Aorta (tissue), 5 donors: Measurements from ENCODE around the gene CFAP53. TPM values are rescaled to one million over a fixed set of nuclear protein-coding genes. Genes with fewer than 3 reads are reported as not detected.
"Not testable (repeated sequence)": the region's sequence is repeated elsewhere in the genome, so short reads cannot be mapped to it uniquely, and the experiment has no call there.

Experiments used
- ATAC-seq: fragments of 200-7000 bp; cut with Tn5 transposase; one replicate; pipeline ENCODE4 v1.9.1; 2022; ENCODE audit warnings: moderate library complexity; ENCODE audit not compliant: low FRiP score
- DNase-seq, 2 donors: peaks; one replicate each; pipeline ENCODE4 v3.0.0-alpha.2; 2020
- H3K27ac ChIP-seq, 2 donors: one replicate each; pipeline ENCODE4 v1.5.1; 2013; ENCODE audit warnings: low read length in 2 of 2, mild to moderate bottlenecking in 2 of 2, moderate library complexity in 2 of 2, control low read depth in 1 of 2, inconsistent platforms in 1 of 2, low read depth in 1 of 2
- H3K27me3 ChIP-seq, 2 donors: one replicate each; pipeline ENCODE4 v1.6.1; 2013; ENCODE audit warnings: control low read depth in 1 of 2, low read length in 1 of 2, mild to moderate bottlenecking in 1 of 2, moderate library complexity in 1 of 2; ENCODE audit not compliant: insufficient read depth in 2 of 2, control insufficient read depth in 1 of 2
- H3K36me3 ChIP-seq, 2 donors: one replicate each; pipeline ENCODE4 v1.6.1; 2013; ENCODE audit warnings: control low read depth in 1 of 2, low read length in 1 of 2, mild to moderate bottlenecking in 1 of 2; ENCODE audit not compliant: insufficient read depth in 2 of 2, control insufficient read depth in 1 of 2
- H3K4me1 ChIP-seq, 2 donors: one replicate each; pipeline ENCODE4 v1.6.1; 2013; ENCODE audit warnings: low read length in 2 of 2, control low read depth in 1 of 2, mild to moderate bottlenecking in 1 of 2, moderate library complexity in 1 of 2; ENCODE audit not compliant: insufficient read depth in 2 of 2, control insufficient read depth in 1 of 2
- H3K4me3 ChIP-seq, 2 donors: one replicate each; pipeline ENCODE4 v1.5.1; 2013; ENCODE audit warnings: low read length in 2 of 2, control low read depth in 1 of 2, mild to moderate bottlenecking in 1 of 2
- H3K9me3 ChIP-seq: one replicate; pipeline ENCODE4 v1.6.1; 2013; ENCODE audit warnings: mild to moderate bottlenecking, low read length; ENCODE audit not compliant: control insufficient read depth
- WGBS, 2 donors: extraction: QIAGEN DNeasy Blood & Tissue Kit; methylation state at CpG; one replicate each; pipeline ENCODE4 v1.1.7; 2013; 5-methylcytosine and 5-hydroxymethylcytosine counted together
- intact Hi-C, 2 donors: fragments of 100-400 bp; cut with DNase I; formaldehyde crosslinking; loops; one replicate each; pipeline versions ENCODE4 v1.14.2 to v1.15.0; 2022
- long read RNA-seq, 2 donors: library from polyadenylated mRNA; unstranded; transcript quantifications; one replicate each; pipeline ENCODE4 v2.0.0, GENCODE V29; 2020 to 2021
- polyA plus RNA-seq, 2 donors: library from polyadenylated mRNA; stranded (reverse); fragments of 200-250 nt; gene quantifications; one replicate each; pipeline ENCODE4 v1.2.3, GENCODE V29; 2013
- total RNA-seq, 2 donors: library from RNA; stranded (reverse); fragmentation: NEBNext Ultra II Directional; extraction: Animal tissue kit (Norgen Biotek cat#: 25700); gene quantifications; one replicate each; pipeline ENCODE4 v1.2.1, GENCODE V29; 2021
- donor health status: healthy with polysubstance abuse.
- donor health status: Bipolar disorder and iron deficiency.
- donor health status: DM: no; HTN: no; CAD: no.
- donor health status: DM: no; HTN: no; CAD: no.
- donor health status: DM: yes; HTN: yes; CAD: no.

CFAP53 gene
- total RNA-seq = under 1 TPM; 0.39 to 0.49 TPM
- under 1 TPM in 1 of 2 donors, not detected in 1; 0.61 TPM for polyA plus RNA-seq
- long read RNA-seq, donor 1 = 0 reads
- long read RNA-seq, donor 2, partial matches to known transcripts = 0 of 1 reads
- long read RNA-seq, donor 2, other reads (novel, unspliced or antisense) = 1 of 1 reads

GRCh38 chr18:50266248-50266704, at the start of gene CFAP53:
Gene CFAP53, minus strand, starts transcription at chr18:50266495. Its CDS starts 91 bp downstream, at chr18:50266404.
- peak; percentile 97 to 98 for DNase-seq
- peak; percentile 97 for ATAC-seq
- no peaks in the 10 kb centered on the region for H3K27me3 ChIP-seq
- WGBS, 2 donors = 0% methylated on average over 30 to 37 of the region's 37 CpGs
- H3K36me3 ChIP-seq = no peaks in the 10 kb centered on the region
- no peaks in the 10 kb centered on the region for H3K9me3 ChIP-seq
- intact Hi-C loops = loop anchor here in 1 of 2 donors (5.0 kb wide), 1 partner anchor 454 kb away; the partner anchor contains the start of gene ACAA2
- peak within 1 kb of the TSS; percentile 59 to 75 for H3K4me3 ChIP-seq
- H3K27ac ChIP-seq = no peak within 1 kb of the TSS
- H3K4me1 ChIP-seq = no peaks in the 10 kb centered on the region

GRCh38 chr18:50315100-50315871, 49.0 kb upstream of the CFAP53 start:
- no peak for DNase-seq
- intact Hi-C loops = no loop called here
- Histone ChIP-seq H3K4me1 (no peaks in the 10 kb centered on the region), H3K27ac (no peak overlapping the region), H3K9me3 (no peaks in the 10 kb centered on the region), H3K36me3 (no peaks in the 10 kb centered on the region), H3K27me3 (peaks cover 0 to 2% of the 10 kb centered on the region in 2 donors), H3K4me3 (no peak overlapping the region)
- no peak for ATAC-seq
- 47 to 55% methylated on average over 5 of the region's 5 CpGs for WGBS, 2 donors

- Histone ChIP-seq H3K9me3 (no peaks in the 10 kb centered on the region), H3K27ac (no peak overlapping the region), H3K27me3 (peaks cover 0 to 2% of the 10 kb centered on the region in 2 donors), H3K36me3 (no peaks in the 10 kb centered on the region), H3K4me3 (no peak overlapping the region), H3K4me1 (no peaks in the 10 kb centered on the region)
- DNase-seq = no peak
- intact Hi-C loops = no loop called here
- 37 to 44% methylated on average over 2 of the region's 2 CpGs for WGBS, 2 donors
- no peak for ATAC-seq
Measured at GRCh38 chr18:50313873-50314460, 47.7 kb upstream of the CFAP53 start.

- 80% methylated on average over 2 of the region's 2 CpGs for WGBS, 2 donors
Measured at GRCh38 chr18:50313031-50313607, 46.8 kb upstream of the CFAP53 start.

GRCh38 chr18:50312296-50313030, 46.2 kb upstream of the CFAP53 start:
- intact Hi-C loops = no loop called here
- Histone ChIP-seq H3K4me1 (no peaks in the 10 kb centered on the region), H3K36me3 (no peaks in the 10 kb centered on the region), H3K9me3 (no peaks in the 10 kb centered on the region), H3K27me3 (peaks cover 0 to 2% of the 10 kb centered on the region in 2 donors), H3K27ac (no peak overlapping the region), H3K4me3 (no peak overlapping the region)
- no peak for DNase-seq
- 75 to 83% methylated on average over 7 of the region's 7 CpGs for WGBS, 2 donors
- ATAC-seq = no peak

More at GRCh38 chr18:50313031-50313607, 46.8 kb upstream of the CFAP53 start:
- ATAC-seq (no peak), DNase-seq (no peak)
- no peaks in the 10 kb centered on the region for H3K4me1 ChIP-seq
- no peak overlapping the region for H3K4me3 ChIP-seq
- H3K27ac ChIP-seq = no peak overlapping the region
- intact Hi-C loops = no loop called here
- H3K9me3 ChIP-seq = no peaks in the 10 kb centered on the region
- peaks cover 0 to 2% of the 10 kb centered on the region in 2 donors for H3K27me3 ChIP-seq
- no peaks in the 10 kb centered on the region for H3K36me3 ChIP-seq

GRCh38 chr18:50311650-50312049, 45.4 kb upstream of the CFAP53 start:
- DNase-seq = no peak
- H3K4me3 ChIP-seq = no peak overlapping the region
- no peak overlapping the region for H3K27ac ChIP-seq
- H3K4me1 ChIP-seq = no peaks in the 10 kb centered on the region
- ATAC-seq = no peak
- intact Hi-C loops = no loop called here
- no peaks in the 10 kb centered on the region for H3K9me3 ChIP-seq
- H3K36me3 ChIP-seq = no peaks in the 10 kb centered on the region
- peaks cover 0 to 2% of the 10 kb centered on the region in 2 donors for H3K27me3 ChIP-seq
- WGBS, 2 donors = 81 to 85% methylated on average over 3 of the region's 3 CpGs

- no peaks in the 10 kb centered on the region for H3K36me3 ChIP-seq
- H3K4me1 ChIP-seq = no peaks in the 10 kb centered on the region
- intact Hi-C loops = no loop called here
- no peak overlapping the region for H3K27ac ChIP-seq
- ATAC-seq (no peak), DNase-seq (no peak)
- H3K4me3 ChIP-seq = no peak overlapping the region
- WGBS, 2 donors = 78 to 83% methylated on average over 10 of the region's 10 CpGs
- H3K27me3 ChIP-seq = peaks cover 0 to 2% of the 10 kb centered on the region in 2 donors
- H3K9me3 ChIP-seq = no peaks in the 10 kb centered on the region
Measured at GRCh38 chr18:50310080-50310479, 43.8 kb upstream of the CFAP53 start.

GRCh38 chr18:50308851-50309250, 42.6 kb upstream of the CFAP53 start:
- intact Hi-C loops, DNase-seq, H3K4me1 ChIP-seq, H3K9me3 ChIP-seq, H3K36me3 ChIP-seq, H3K27ac ChIP-seq, H3K4me3 ChIP-seq, ATAC-seq, H3K27me3 ChIP-seq: not testable (repeated sequence)
- WGBS, 2 donors = 74% methylated on average over 5 of the region's 5 CpGs
